ENCODE results near the gene CPXM2. TPM values are rescaled to one million over a fixed set of nuclear protein-coding genes. Genes with fewer than 3 reads are reported as not detected.

Gene CPXM2
- total RNA-seq, 1 experiment from 2014 or later = not detected

- H3K27me3 ChIP-seq (replicated peaks; ENCODE audit: control insufficient read depth, insufficient read depth, low read length) = no peaks in the 10 kb centered on the region
- DNase-seq = no peak
- POLR2A ChIA-PET = no interaction called here
- Mint-ChIP-seq H3K27me3 (ENCODE audit: insufficient read depth, unreplicated experiment) (peaks cover 6% of the 10 kb centered on the region), H3K4me1 (ENCODE audit: low read depth, unreplicated experiment) (no peaks in the 10 kb centered on the region), H3K9me3 (ENCODE audit: unreplicated experiment) (peaks cover 16% of the 10 kb centered on the region), H3K36me3 (ENCODE audit: insufficient read depth, unreplicated experiment) (peaks cover 6% of the 10 kb centered on the region), H3K4me3 (ENCODE audit: unreplicated experiment) (no peak overlapping the region), H3K27ac (ENCODE audit: unreplicated experiment) (no peak overlapping the region)
- H3K9me3 ChIP-seq = peaks cover 7% of the 10 kb centered on the region; the same call in 1 of the 2 replicates
- no peaks in the 10 kb centered on the region for H3K4me1 ChIP-seq
- no peak for TF ChIP-seq CTCF (IDR thresholded peaks at IDR 0.05; ENCODE audit: insufficient read depth in 1 of 2, low read depth in 1 of 2, low read length in 1 of 2, severe bottlenecking in 1 of 2, unreplicated experiment in 1 of 2)
- intact Hi-C loops (cut with micrococcal nuclease; ENCODE audit: unreplicated experiment) = no loop called here
- H3K36me3 ChIP-seq (ENCODE audit: control insufficient read depth, insufficient read depth, low read length) = no peaks in the 10 kb centered on the region
- CTCF ChIA-PET = no interaction called here
- no peak overlapping the region for H3K4me3 ChIP-seq (ENCODE audit: low read depth, low read length)
- BruUV-seq (replicated peaks) = no TSS peak
Observed at GRCh38 chr10:123869020-123869414, 22.6 kb downstream of the CPXM2 start.

- H3K9me3 Mint-ChIP-seq (ENCODE audit: unreplicated experiment) = peaks cover 15% of the 10 kb centered on the region
- no peaks in the 10 kb centered on the region for H3K4me1 Mint-ChIP-seq (ENCODE audit: low read depth, unreplicated experiment)
- DNase-seq = no peak
- no peak overlapping the region for H3K4me3 Mint-ChIP-seq (ENCODE audit: unreplicated experiment)
- CTCF ChIA-PET = interaction anchor here (0.6 kb wide), 1 partner anchor 834 kb away, joined by 3 read pairs; no protein-coding TSS in a partner anchor
- Histone ChIP-seq H3K9me3 (peaks cover 6% of the 10 kb centered on the region; the same call in 1 of the 2 replicates), H3K4me3 (ENCODE audit: low read depth, low read length) (no peak overlapping the region), H3K4me1 (no peaks in the 10 kb centered on the region), H3K27me3 (replicated peaks; ENCODE audit: control insufficient read depth, insufficient read depth, low read length) (no peaks in the 10 kb centered on the region), H3K36me3 (ENCODE audit: control insufficient read depth, insufficient read depth, low read length) (no peaks in the 10 kb centered on the region)
- intact Hi-C loops (cut with micrococcal nuclease; ENCODE audit: unreplicated experiment) = no loop called here
- H3K27ac Mint-ChIP-seq (ENCODE audit: unreplicated experiment) = no peak overlapping the region
- BruUV-seq (replicated peaks) = no TSS peak
- POLR2A ChIA-PET = no interaction called here
- H3K36me3 Mint-ChIP-seq (ENCODE audit: insufficient read depth, unreplicated experiment) = peaks cover 6% of the 10 kb centered on the region
- TF ChIP-seq CTCF (IDR thresholded peaks at IDR 0.05; ENCODE audit: insufficient read depth in 1 of 2, low read depth in 1 of 2, low read length in 1 of 2, severe bottlenecking in 1 of 2, unreplicated experiment in 1 of 2) = no peak
- H3K27me3 Mint-ChIP-seq (ENCODE audit: insufficient read depth, unreplicated experiment) = peaks cover 6% of the 10 kb centered on the region
Observed at GRCh38 chr10:123868038-123869019, 23.3 kb downstream of the CPXM2 start.

GRCh38 chr10:123865880-123866279 lies 25.7 kb downstream of the CPXM2 start:
- H3K36me3 ChIP-seq (ENCODE audit: control insufficient read depth, insufficient read depth, low read length) = no peaks in the 10 kb centered on the region
- ChIA-PET CTCF (no interaction called here), POLR2A (no interaction called here)
- Mint-ChIP-seq H3K4me1 (ENCODE audit: low read depth, unreplicated experiment) (no peaks in the 10 kb centered on the region), H3K9me3 (ENCODE audit: unreplicated experiment) (no peaks in the 10 kb centered on the region), H3K4me3 (ENCODE audit: unreplicated experiment) (no peak overlapping the region), H3K36me3 (ENCODE audit: insufficient read depth, unreplicated experiment) (peaks cover 6% of the 10 kb centered on the region), H3K27me3 (ENCODE audit: insufficient read depth, unreplicated experiment) (peaks cover 4% of the 10 kb centered on the region), H3K27ac (ENCODE audit: unreplicated experiment) (no peak overlapping the region)
- intact Hi-C loops (cut with micrococcal nuclease; ENCODE audit: unreplicated experiment) = no loop called here
- DNase-seq = no peak
- no peak overlapping the region for H3K4me3 ChIP-seq (ENCODE audit: low read depth, low read length)
- H3K9me3 ChIP-seq = no peaks in the 10 kb centered on the region
- TF ChIP-seq CTCF (IDR thresholded peaks at IDR 0.05; ENCODE audit: insufficient read depth in 1 of 2, low read depth in 1 of 2, low read length in 1 of 2, severe bottlenecking in 1 of 2, unreplicated experiment in 1 of 2) = no peak
- no TSS peak for BruUV-seq (replicated peaks)
- no peaks in the 10 kb centered on the region for H3K27me3 ChIP-seq (replicated peaks; ENCODE audit: control insufficient read depth, insufficient read depth, low read length)
- no peaks in the 10 kb centered on the region for H3K4me1 ChIP-seq

Measured in Caco-2 (cell line).